ENCODE results near the gene B3GALT2.

Gene B3GALT2

GRCh38 chr1:193181985-193182384 is 4.4 kb downstream of the B3GALT2 start:
- no peak for DNase-seq (ENCODE audit: low read depth in 2 of 2)

GRCh38 chr1:193181536-193181935 is 4.9 kb downstream of the B3GALT2 start:
- no peak for DNase-seq (ENCODE audit: low read depth in 2 of 2)

GRCh38 chr1:193179094-193179493 is 7.3 kb downstream of the B3GALT2 start:
- DNase-seq (ENCODE audit: low read depth in 2 of 2) = no peak

GRCh38 chr1:193176788-193177187 is 9.6 kb downstream of the B3GALT2 start:
- DNase-seq (ENCODE audit: low read depth in 2 of 2) = no peak

GRCh38 chr1:193176113-193176512 is 10.3 kb downstream of the B3GALT2 start:
- no peak for DNase-seq (ENCODE audit: low read depth in 2 of 2)

GRCh38 chr1:193157360-193157759 is 29.1 kb downstream of the B3GALT2 start:
- no peak for DNase-seq (ENCODE audit: low read depth in 2 of 2)

GRCh38 chr1:193156822-193157142 is 29.6 kb downstream of the B3GALT2 start:
- DNase-seq (ENCODE audit: low read depth in 2 of 2) = no peak

GRCh38 chr1:193156117-193156821 is 30.1 kb downstream of the B3GALT2 start:
- DNase-seq (ENCODE audit: low read depth in 2 of 2) = no peak

- no peak for DNase-seq (ENCODE audit: low read depth in 2 of 2)
These were observed 41.4 kb downstream of the B3GALT2 start for GRCh38 chr1:193144999-193145398.

GRCh38 chr1:193144361-193144938 is 42.0 kb downstream of the B3GALT2 start:
- no peak for DNase-seq (ENCODE audit: low read depth in 2 of 2)

GRCh38 chr1:193143285-193143684 is 43.1 kb downstream of the B3GALT2 start:
- no peak for DNase-seq (ENCODE audit: low read depth in 2 of 2)

- no peak for DNase-seq (ENCODE audit: low read depth in 2 of 2)
These were observed 44.0 kb downstream of the B3GALT2 start for GRCh38 chr1:193142409-193142808.

- no peak for DNase-seq (ENCODE audit: low read depth in 2 of 2)
These were observed 44.6 kb downstream of the B3GALT2 start for GRCh38 chr1:193141804-193142203.

GRCh38 chr1:193140254-193140653 is 46.2 kb downstream of the B3GALT2 start:
- DNase-seq (ENCODE audit: low read depth in 2 of 2) = no peak

GRCh38 chr1:193131266-193131860 is 55.0 kb downstream of the B3GALT2 start:
- DNase-seq (ENCODE audit: low read depth in 2 of 2) = no peak
